ENCODE measurements around the gene IKZF1. TPM values are rescaled to one million over a fixed set of nuclear protein-coding genes. Genes with fewer than 3 reads are reported as not detected.
A peak's percentile ranks its signal among the peaks of the same experiment; 100 is the strongest.
"Not testable (repeated sequence)": the region's sequence is repeated elsewhere in the genome, so short reads cannot be mapped to it uniquely, and the experiment has no call there.

IKZF1 gene
- total RNA-seq, 1 experiment from 2014 or later, result not detected

DNA sequence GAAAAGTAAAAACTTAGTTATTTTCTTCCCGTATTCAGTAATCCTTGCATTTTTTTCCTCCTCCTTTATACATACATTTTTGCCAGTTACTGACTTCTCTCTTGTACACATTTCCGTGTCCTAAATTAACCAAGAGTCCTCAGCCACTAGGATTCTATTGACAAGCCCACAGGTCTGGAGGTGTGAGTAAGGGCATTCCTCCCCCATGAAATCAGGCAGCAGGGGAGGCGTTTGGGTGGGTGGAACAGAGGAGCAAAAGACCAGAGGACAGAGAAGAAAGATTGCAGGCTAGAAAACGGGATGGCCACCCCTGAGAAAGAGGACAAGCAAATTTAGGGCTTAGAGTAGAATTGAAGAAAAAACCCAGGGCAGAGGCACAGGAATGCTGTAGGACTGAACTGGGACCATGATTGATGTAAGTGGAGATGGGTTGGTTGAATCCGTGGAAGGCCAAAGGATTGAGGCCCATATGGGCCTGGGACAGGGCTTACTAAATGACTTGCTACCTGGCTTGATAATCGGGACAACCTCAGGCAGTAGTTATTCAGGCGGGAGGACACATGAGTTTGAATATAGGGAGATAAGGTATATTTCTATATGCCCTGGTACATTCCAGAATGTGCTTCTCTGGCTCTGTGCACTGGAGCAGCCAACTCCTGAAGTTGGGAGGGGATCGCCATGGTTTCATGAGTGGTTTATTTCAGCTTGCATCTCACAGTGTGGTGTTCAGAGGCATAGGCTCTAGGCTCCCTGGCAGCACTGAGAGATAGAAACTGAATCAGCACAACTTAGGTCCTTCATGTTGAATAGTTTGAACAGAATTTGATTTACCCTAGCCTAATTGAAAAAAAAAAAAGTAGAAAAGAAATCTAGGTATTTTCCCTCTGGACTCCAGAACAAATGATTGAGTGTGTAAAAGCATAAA is 28.0 kb downstream of the IKZF1 start:
- no peak for DNase-seq (ENCODE audit: low read depth)

DNA sequence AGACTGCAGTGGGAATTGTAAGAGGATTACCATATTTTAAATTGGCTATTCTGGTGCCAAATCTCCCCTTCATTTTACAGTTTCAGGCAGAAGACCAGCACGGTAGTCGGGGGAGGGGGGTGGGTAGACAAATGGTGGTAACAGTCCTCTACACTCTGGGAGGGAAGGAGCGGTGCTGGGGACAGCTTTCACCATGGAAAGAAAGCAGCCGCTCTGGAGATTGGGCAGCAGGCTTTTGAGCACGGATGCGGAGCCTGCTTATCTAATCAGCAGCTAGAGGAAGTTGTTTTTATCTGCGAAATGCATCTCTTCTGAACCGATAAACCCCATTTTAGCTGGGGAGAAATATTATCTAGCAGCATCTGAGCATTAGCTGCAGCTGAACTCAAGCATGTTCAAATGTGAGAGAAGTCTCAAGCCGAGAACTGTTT is 28.7 kb downstream of the IKZF1 start:
- DNase-seq (ENCODE audit: low read depth), result no peak

DNA sequence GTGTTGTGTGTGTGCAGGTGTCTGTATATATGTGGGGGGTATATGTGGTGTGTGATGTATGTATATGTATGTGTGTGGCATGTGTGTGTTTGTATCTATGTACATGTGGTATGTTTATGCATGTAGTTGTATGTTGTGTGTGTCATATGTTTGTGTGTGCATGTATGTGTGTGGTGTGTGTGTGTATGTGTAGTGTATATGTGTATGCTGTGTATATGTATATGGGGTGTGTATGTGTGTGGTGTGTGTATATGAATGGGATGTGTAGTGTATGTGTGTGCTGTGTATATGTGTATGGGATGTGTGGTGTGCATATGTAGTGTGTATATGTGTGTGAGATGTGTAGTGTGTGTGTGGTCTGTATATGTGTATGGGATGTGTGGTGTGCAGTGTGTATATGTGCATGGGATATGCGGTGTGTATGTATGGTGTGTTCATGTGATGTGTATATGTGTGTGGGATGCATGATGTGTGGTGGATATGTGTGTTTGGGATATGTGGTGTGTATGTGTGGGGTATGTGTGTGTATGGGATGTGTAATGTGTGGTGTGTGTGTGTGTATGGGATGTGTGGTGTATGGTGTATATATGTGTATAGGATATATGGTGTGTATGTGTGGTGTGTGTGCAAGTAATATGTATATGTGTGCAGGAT is 30.0 kb downstream of the IKZF1 start:
- DNase-seq (ENCODE audit: low read depth), result no peak

DNA sequence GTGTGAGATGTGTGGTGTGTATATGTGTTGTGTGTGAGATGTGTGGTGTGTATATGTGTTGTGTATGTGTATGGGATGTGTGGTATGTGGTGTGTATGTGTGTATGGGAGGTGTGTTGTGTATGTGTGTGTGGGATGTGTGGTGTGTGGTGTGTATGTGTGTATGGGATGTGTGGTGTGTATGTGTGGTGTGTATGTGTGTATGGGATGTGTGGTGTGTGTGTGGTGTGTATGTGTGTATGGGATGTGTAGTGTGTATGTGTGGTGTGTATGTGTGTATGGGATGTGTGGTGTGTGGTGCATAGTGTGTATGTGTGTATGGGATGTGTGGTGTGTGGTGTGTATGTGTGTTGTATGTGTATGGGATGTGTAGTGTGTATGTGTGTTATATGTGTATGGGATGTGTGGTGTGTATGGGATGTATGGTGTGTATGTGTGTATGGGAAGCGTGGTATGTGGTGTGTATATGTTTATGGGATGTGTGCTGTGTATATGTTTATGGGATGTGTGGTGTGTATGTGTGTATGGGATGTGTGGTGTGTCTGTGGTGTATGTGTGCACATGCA is 30.8 kb downstream of the IKZF1 start:
- no peak for DNase-seq (ENCODE audit: low read depth)

DNA sequence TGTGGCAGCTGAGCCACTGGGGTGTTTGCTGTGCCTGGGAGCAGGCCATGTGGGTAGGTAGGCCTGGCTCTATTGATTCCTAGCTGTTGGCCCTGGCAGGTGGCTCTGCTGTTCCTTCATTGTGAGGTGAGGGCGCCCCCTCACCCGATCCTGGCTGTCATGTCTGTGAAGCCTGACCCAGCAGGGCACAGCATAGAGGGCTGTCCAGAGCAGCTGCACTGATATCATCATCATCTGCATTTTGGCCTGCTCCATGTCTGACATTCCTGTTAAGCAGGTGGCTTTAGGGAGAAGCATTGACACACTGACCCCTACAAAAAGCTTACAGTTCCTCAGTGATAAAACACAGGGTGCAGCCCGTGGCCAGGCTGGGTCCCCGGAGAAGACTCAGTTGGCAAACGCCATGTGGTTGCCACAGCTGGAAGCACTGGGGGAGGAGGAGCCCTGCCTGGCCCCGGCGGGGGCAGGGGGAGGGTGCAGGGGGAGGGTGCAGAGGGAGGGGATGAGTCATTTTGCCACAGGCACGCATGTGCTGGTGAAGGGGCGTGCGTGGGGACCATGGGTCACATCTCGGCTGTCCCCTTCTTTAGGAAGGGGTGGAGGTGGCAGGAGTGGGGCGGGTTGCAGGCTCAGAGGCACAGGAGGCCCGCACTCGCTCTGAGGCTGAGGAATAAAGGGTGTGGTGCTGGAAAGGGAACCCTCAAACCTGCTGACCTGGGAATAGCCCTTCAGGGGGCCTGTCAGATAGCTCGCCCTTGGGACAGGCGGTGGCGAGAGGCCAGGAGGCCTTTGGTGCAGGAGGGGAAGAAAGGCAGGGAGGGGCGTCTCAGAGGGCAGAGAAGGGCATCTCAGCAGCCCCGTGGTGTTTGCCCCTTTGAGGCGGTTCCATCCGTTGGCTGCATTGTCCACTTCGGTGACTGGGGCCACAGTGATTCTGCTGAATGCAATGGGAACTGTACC is 31.6 kb downstream of the IKZF1 start:
- DNase-seq (ENCODE audit: low read depth), result no peak

DNA sequence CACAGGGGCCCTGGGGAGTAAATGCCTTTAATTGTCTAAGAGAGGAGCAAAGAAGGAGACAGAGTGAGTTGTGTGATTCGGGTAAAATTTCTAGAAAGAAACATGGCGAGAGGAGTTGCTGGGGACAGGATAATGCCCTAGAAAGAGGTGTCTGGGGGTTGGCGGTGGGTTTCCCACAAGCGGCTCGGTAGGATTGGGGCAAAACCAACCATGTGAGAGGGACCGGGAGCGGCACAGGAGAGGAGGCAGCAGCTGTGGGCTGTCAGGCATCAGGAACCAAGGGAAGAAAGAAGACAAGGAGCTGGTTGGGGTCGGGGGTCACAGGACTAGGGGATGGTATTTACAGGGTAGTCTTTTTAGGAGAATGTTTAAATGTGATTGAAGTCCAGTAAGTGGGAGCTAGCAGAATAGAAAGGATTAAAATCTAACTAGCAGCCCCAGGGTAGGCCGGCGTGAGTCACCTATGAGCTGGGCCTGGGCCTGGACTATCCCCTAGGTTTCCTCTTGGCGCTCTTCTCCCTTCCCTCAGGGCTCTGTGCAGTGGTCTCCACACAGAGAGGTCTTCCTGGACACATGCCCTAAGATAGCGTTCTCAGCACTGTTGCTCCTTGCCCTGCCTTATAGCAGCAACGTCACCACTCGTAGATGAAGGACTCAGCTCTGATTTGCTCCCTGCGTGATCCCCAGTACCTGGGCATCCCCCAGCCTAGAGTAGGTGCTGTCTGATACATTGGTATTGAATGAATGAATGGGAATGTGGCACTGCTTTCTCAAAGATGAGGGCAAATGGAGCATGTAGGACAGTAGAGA is 32.6 kb downstream of the IKZF1 start:
- DNase-seq (ENCODE audit: low read depth), result no peak

DNA sequence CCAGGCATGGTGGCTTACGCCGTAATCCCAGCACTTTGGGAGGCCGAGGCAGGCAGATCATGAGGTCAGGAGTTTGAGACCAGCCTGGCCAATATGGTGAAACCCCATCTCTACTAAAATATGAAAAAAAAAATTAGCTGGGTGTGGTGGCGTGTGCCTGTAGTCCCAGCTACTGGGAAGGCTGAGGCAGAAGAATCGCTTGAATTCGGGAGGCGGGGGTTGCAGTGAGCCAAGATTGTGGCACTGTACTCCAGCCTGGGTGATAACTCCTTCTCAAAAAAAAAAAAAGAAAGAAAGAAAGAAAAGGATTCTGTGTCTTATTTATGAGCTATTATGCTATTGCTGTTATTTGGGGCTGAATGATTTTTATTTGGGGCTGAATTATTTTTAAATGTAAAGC is 35.0 kb downstream of the IKZF1 start:
- DNase-seq (ENCODE audit: low read depth), result not testable (repeated sequence)

DNA sequence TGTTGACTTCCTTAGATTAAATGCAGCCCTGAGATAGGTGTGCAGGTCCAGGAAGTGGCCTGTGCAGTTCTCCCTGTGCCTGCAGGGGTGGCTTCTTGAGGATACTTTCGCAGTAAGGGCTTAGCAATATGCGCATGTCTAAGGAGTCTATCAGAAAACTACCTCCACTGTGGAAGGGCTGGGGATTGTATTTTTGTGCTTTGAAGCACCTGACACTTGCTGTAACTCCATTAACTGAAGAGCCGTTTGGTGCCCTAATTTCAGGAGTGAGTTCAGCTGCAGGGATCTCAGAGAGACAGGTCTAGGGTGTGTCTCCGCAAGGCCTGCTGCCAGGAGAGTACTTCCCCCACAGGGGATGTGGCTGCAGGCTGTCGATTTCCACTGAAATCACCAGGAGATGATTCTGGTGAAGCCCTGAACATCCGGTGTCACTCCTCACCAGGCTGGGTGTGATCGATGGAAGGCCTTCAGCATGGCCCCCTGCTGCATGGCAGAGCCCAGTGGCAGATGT is 35.5 kb downstream of the IKZF1 start:
- DNase-seq (ENCODE audit: low read depth), result no peak

DNA sequence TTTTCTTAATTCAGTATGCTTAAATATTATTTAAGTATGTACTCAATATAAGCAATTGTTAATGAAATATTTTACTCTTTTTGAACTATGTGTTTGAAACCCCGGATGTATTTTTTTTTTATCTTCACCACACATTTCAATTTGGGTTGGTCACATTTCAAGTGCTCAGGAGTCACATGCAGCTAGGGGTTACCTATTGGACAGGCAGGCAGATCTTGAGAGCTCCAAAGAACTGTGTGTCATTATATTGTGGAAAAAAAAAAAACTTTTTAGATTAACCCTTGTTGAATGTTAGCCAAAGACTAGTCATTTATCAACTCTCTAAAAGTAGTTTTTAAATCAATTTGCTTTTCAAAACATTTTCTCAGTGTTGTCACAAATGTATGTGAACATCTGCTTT is 37.2 kb downstream of the IKZF1 start:
- DNase-seq (ENCODE audit: low read depth), result no peak

DNA sequence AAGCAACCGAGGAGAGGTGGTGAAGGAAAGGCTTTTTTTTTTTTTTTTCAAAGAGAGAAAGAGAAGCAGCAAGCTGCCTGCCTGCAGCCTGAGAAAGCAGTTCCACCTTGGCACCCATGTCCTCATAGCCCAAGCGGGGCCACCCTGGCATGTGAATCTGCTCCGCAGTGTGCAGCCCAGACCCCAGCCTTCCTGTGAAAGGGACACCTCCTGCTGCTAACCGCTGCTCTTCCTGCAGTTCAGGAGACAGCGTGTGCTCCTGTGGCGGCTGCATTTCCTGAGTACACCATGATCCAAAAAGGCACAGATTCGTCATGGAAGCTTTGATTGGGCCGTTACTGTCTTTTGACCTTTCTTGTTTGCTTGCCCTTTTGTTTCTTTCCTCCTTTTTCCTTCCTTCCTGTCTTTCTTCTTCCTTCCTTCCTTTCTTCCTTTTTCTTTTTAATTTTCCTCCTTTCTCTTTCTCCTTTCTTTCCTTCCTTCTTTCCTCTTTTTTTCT is 38.1 kb downstream of the IKZF1 start:
- peak; percentile 37 for DNase-seq (ENCODE audit: low read depth)

DNA sequence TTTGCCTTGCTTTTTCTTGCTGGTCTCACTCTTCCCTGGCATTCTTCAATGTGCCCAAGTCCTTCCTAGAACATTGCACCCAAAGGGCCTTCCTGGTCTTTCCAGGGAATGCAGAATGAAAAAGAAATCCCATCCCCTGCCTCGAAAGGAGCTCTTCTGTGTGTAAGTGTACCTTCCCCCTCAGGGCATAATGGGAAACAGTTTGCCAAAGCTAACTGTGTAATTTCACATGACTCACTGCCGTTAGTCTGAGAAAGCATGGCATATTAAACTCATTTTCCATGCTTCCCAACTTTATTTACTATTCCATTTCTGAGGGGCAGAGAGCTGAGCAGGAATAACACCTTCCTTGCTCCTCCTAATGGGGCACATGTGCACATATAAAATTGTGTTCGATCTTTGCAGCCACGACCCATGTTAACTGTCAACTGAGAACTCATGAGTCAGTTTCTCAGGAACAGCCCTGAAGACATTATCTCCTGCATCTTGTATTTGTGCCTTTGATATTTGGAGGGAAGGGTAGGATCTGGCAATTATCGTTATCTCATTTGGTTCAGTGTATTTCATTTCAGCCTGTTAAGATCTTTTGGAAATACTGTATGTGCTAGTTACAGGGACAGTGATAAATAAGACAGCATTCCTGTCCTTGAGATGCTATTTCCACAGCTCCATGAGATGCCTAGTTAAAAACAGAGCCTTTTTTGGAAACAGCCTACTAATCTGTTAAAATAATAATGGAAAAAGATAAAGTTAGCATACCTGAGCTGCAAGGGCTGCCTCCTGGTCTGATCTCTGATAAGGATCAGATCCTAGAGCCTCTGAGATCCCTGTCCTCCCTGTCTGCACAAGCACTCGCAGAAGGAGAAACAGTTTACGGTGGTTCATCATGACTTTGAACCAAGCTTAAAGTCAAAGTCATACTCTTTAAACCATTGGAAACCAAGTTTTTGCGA is 42.3 kb downstream of the IKZF1 start:
- DNase-seq (ENCODE audit: low read depth), result peak; percentile 5

DNA sequence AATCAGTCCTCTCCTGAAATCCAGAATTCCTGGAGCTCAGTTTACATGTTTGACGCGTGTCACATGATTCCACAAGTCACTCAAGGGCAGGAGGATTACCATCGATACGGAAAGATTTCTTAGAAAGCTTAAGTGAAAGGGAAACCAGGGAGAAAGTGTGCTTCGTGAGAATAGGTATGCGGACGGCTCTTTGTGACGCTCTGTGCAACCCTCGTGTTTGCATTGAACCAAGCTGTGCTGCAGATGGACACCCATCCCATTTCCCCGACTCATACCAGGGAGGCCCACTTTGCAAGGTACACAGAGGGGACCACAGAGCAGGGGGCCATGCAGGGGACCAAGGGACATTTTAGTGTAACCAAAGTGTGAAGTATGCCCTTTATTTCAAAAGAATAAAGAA is 43.2 kb downstream of the IKZF1 start:
- no peak for DNase-seq (ENCODE audit: low read depth)

DNA sequence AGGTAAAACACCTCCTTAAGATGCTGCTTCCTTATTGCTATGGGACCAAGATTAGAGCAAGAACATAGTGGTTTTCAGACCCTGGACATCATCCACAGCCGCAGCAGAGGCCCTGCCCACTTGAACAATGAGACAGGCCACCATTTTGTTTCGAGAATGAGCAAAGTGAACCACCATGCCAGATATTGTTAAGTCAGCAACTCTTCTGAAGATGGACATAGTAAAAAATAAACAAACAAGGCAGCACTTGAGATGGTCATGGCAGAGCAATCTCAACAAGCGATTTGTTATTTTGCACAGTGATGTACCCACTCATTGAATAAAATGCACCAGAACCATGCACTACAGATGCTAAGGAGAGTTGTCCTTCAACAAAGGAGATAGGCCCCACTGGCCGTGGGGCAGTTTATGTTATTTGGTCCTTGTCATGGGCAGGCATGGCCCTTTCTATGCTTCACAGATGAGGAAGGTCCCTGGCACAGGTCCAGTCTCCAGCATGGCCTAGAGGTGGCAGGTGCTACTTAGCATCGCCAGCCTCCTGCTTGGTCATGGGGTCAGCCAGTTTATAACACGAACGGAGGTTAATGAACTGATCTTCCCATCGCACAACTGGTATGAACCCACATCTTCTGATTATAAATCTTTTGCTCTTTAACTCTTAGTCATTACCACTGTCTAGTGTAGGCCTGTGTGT is 44.1 kb downstream of the IKZF1 start:
- DNase-seq (ENCODE audit: low read depth), result no peak

DNA sequence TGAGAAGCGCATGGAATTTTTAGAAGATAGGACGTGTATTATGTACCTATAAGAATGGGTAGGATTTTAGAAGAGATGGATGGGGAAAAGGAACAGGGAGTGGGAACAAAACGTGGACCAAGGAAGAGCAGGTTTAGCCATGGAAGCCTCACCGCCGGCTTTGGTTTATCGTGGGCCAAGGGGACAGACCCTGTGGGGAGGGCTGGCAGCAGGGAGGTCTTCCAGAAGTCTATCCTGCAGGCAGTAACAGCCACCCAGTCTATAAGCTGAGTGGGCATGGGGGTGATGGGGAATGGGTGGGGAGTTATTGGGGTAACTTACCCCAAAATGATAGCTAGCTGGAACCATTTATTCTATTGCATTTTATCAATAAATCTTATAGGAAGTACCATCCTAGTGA is 44.9 kb downstream of the IKZF1 start:
- no peak for DNase-seq (ENCODE audit: low read depth)

DNA sequence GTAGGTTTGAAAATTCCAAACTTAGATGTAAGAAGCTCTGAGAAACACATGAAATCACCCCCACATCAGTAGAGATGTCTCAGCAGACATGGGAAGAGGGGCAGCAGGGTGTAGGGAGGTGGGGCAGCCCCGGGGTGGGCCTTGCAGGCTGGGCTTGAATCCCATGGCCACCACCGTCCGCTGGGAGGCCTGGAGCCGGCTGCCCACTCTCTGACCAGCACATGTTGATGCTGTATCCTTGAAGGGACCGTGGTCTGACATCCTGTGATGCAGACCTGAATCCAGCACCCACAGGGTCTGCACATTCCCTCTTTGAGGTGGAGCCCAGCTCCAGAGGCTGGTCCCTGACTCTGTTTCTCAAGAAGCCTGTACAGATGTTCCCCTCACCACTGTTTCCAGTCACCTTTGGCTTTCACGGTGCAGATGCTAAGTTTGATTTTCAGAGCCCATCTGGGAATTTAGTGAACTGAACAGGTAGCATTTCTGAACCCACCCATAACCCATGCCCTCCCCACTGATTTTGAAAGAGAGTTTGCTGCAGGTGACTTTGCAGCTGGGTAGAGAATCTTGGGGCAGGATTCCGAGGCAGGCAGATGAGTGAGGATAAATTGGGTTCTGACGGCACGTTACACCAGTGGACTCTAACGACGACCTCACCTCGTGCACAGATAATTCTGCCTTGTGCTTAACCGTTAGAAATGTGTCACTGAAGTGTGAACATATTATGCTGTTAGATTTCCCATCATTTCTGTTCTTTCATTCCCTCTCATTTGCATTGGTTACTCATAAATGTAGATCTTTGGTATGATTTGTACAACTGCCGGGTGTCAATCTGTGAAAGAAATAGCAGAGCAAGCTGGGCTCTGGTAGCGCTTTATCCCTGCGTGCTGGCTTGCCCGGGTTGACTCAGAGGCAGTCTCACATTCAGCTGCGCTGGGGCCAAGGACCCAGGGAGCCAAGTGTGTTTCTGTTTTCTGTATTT is 45.7 kb downstream of the IKZF1 start:
- no peak for DNase-seq (ENCODE audit: low read depth)

DNA sequence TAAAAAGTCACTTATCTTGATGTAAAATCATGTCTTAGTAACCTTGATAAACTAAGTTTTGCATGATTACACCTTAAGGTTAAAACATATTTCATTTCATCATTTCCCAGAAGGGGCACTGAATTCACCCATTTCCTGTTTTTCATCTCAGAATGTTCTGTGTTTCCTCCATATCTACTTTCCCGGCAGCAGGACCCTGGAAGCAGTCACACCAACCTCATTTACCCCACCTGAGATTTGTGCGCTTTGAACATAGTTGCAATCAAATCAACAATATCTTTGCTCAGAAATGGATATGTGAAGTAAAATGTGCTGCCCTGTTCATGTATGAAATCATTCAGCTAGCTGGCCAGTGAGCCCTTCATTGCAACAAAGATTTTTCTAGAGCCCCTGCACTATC is 46.8 kb downstream of the IKZF1 start:
- no peak for DNase-seq (ENCODE audit: low read depth)

DNA sequence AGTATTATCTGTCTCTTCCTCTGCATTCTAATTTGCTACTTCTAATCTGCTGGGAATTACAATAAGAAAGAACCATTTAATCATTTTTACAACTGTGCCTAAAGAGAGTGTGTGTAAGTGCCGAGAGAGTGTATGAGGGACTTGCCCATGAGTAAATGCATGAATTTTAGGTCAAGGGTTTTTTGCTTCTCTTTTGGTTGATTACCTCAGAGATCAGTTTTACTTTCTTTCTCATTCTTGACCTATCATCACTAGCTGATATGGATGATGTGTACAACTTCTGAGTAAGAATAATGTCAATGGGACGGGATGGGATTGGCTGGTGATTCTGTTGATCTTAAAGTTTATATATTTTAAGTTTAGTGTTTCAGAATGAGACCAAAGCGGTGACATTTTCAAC is 47.8 kb downstream of the IKZF1 start:
- no peak for DNase-seq (ENCODE audit: low read depth)
